ENCODE results near the gene CDO1.

GRCh38 chr5:115774684-115775083 lies 41.8 kb downstream of the CDO1 start:
- TF ChIP-seq, protein P1, sequence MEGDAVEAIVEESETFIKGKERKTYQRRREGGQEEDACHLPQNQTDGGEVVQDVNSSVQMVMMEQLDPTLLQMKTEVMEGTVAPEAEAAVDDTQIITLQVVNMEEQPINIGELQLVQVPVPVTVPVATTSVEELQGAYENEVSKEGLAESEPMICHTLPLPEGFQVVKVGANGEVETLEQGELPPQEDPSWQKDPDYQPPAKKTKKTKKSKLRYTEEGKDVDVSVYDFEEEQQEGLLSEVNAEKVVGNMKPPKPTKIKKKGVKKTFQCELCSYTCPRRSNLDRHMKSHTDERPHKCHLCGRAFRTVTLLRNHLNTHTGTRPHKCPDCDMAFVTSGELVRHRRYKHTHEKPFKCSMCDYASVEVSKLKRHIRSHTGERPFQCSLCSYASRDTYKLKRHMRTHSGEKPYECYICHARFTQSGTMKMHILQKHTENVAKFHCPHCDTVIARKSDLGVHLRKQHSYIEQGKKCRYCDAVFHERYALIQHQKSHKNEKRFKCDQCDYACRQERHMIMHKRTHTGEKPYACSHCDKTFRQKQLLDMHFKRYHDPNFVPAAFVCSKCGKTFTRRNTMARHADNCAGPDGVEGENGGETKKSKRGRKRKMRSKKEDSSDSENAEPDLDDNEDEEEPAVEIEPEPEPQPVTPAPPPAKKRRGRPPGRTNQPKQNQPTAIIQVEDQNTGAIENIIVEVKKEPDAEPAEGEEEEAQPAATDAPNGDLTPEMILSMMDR (IDR thresholded peaks at IDR 0.05; ENCODE audit: low read depth, low read length), result no peak
- TF ChIP-seq POLR2A (IDR thresholded peaks at IDR 0.05; ENCODE audit: extremely low read depth, insufficient read length) (no peak), MYC (IDR thresholded peaks at IDR 0.05; ENCODE audit: low read depth, low read length) (no peak)
- TF ChIP-seq, protein P2, sequence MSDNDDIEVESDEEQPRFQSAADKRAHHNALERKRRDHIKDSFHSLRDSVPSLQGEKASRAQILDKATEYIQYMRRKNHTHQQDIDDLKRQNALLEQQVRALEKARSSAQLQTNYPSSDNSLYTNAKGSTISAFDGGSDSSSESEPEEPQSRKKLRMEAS (IDR thresholded peaks at IDR 0.05; ENCODE audit: low read depth, low read length), result no peak
